Hepatocyte (in vitro differentiated cells): Measurements from ENCODE around the gene MCF2L2. TPM values are rescaled to one million over a fixed set of nuclear protein-coding genes. Genes with fewer than 3 reads are reported as not detected.

Experiments used
- DNase-seq: peaks from one replicate; pipeline ENCODE4 v3.0.0-alpha.2; 2016; ENCODE audit warnings: low spot score
- H2AFZ ChIP-seq: fragments of 200-600 bp; sonication (generic); 2 replicates; pipeline ENCODE4 v1.6.0; 2016; ENCODE audit warnings: antibody characterized with exemption, mild to moderate bottlenecking
- H3K27ac ChIP-seq: fragments of 200-600 bp; sonication (generic); 2 replicates; pipeline ENCODE4 v1.5.1; 2016; ENCODE audit warnings: mild to moderate bottlenecking
- H3K27me3 ChIP-seq: fragments of 200-600 bp; sonication (generic); 2 replicates; pipeline ENCODE4 v1.6.1; 2016
- H3K36me3 ChIP-seq: fragments of 200-600 bp; sonication (generic); replicated peaks from 2 replicates; pipeline ENCODE4 v1.5.1; 2016; ENCODE audit warnings: low read depth; ENCODE audit not compliant: insufficient read depth
- H3K4me1 ChIP-seq: fragments of 200-600 bp; sonication (generic); 2 replicates; pipeline ENCODE4 v1.5.1; 2016; ENCODE audit warnings: mild to moderate bottlenecking, moderate library complexity; ENCODE audit not compliant: insufficient read depth
- H3K4me2 ChIP-seq: fragments of 200-600 bp; sonication (generic); 2 replicates; pipeline ENCODE4 v1.6.0; 2016
- H3K4me3 ChIP-seq: fragments of 200-600 bp; sonication (generic); 2 replicates; pipeline ENCODE4 v1.5.1; 2016; ENCODE audit warnings: mild to moderate bottlenecking
- H3K79me2 ChIP-seq: fragments of 200-600 bp; sonication (generic); 2 replicates; pipeline ENCODE4 v1.6.0; 2017; ENCODE audit warnings: mild to moderate bottlenecking
- H3K9me2 ChIP-seq: fragments of 200-600 bp; sonication (generic); replicated peaks from 2 replicates; pipeline ENCODE4 v1.6.0; 2017; ENCODE audit warnings: mild to moderate bottlenecking; ENCODE audit not compliant: insufficient read depth
- H3K9me3 ChIP-seq: fragments of 200-600 bp; sonication (generic); 2 replicates; pipeline ENCODE4 v1.5.1; 2016; ENCODE audit warnings: low read depth, mild to moderate bottlenecking
- H4K20me1 ChIP-seq: fragments of 200-600 bp; sonication (generic); 2 replicates; pipeline ENCODE4 v1.6.0; 2016; ENCODE audit warnings: mild to moderate bottlenecking; ENCODE audit not compliant: insufficient read depth, poor library complexity, severe bottlenecking
- CTCF ChIP-seq: fragments of 200-600 bp; sonication (generic); IDR thresholded peaks from 2 replicates; pipeline ENCODE4 v1.5.1; 2016; ENCODE audit warnings: antibody characterized with exemption, mild to moderate bottlenecking; ENCODE audit not compliant: poor library complexity
- EZH2 ChIP-seq: fragments of 200-600 bp; sonication (generic); IDR thresholded peaks from 2 replicates; pipeline ENCODE4 v1.6.1; 2016; ENCODE audit warnings: antibody characterized with exemption, mild to moderate bottlenecking, borderline replicate concordance
- EZH2phosphoT487 ChIP-seq: fragments of 200-600 bp; sonication (generic); IDR thresholded peaks from one replicate; pipeline ENCODE4 v1.6.1; 2018; ENCODE audit warnings: antibody characterized with exemption, mild to moderate bottlenecking, low read depth, moderate library complexity; ENCODE audit not compliant: unreplicated experiment, severe bottlenecking
- whole genome bisulfite sequencing: methylation state at CpG from one replicate; pipeline ENCODE4 v1.1.6; 2016; ENCODE audit warnings: low lambda C conversion rate; ENCODE audit errors: missing lambda C conversion rate; 5-methylcytosine and 5-hydroxymethylcytosine counted together
- polyA plus RNA-seq: library from polyadenylated mRNA; unstranded; fragments of >200 nt; fragmentation: Nextera tagmentation; extraction: Ambion mirVana; gene quantifications from 2 replicates; pipeline ENCODE4 v1.2.1, GENCODE V29; 2016
- total RNA-seq: library from RNA; depleted of rRNA; stranded (reverse); fragments of >200 nt; gene quantifications from 2 replicates; pipeline ENCODE4 v1.2.3, GENCODE V29; 2014

Gene MCF2L2
- total and polyA plus RNA-seq, 2 experiments from 2014 or later: 0.17 to 0.63 TPM

GRCh38 chr3:183259621-183260020 lies 168.8 kb downstream of the MCF2L2 start:
- 82% methylated on average over 2 of the region's 2 CpGs for WGBS
- no peaks in the 10 kb centered on the region for H3K9me3 ChIP-seq
- no peak overlapping the region for H3K27ac ChIP-seq
- H2AFZ ChIP-seq: no peak overlapping the region
- H3K27me3 ChIP-seq: no peaks in the 10 kb centered on the region
- H3K9me2 ChIP-seq: no peaks in the 10 kb centered on the region
- H3K79me2 ChIP-seq: peaks cover 100% of the 10 kb centered on the region
- H3K4me1 ChIP-seq: peaks cover 43% of the 10 kb centered on the region
- H3K4me2 ChIP-seq: no peak overlapping the region
- H3K4me3 ChIP-seq: no peak overlapping the region
- TF ChIP-seq EZH2: no peak
- no peak for DNase-seq
- no peaks in the 10 kb centered on the region for H3K36me3 ChIP-seq
- H4K20me1 ChIP-seq: peaks cover 25% of the 10 kb centered on the region

GRCh38 chr3:183259087-183259486 lies 169.3 kb downstream of the MCF2L2 start:
- Histone ChIP-seq H3K4me1 (peaks cover 37% of the 10 kb centered on the region), H3K27me3 (no peaks in the 10 kb centered on the region), H2AFZ (no peak overlapping the region), H3K27ac (no peak overlapping the region), H3K9me3 (no peaks in the 10 kb centered on the region), H3K36me3 (no peaks in the 10 kb centered on the region), H3K4me2 (peak overlapping the region; percentile 21), H3K4me3 (no peak overlapping the region), H3K9me2 (no peaks in the 10 kb centered on the region), H4K20me1 (peaks cover 25% of the 10 kb centered on the region), H3K79me2 (peaks cover 100% of the 10 kb centered on the region)
- no peak for DNase-seq
- WGBS: 81% methylated on average over 3 of the region's 3 CpGs
- TF ChIP-seq EZH2phosphoT487: no peak
- no peak for TF ChIP-seq EZH2
- no peak for TF ChIP-seq CTCF

DNA sequence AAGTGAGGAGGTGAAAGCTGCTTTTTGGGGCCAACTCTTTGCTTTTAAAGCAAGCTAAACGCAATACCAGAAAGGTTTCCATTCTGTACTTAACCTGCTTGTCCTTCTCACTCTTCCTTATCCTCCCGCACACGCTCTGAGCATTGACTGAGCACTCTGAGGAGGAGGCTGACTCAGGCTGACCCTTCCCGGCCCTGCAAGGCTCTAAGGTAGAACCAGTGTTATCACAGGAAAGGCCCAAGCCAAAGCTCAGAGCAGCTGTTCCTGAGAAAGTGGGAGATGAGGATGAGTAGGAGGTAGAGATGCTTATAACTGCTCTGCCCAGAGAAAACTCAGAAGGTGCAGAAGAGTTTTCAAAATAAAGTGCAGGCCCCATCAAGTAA lies 173.1 kb downstream of the MCF2L2 start:
- TF ChIP-seq EZH2phosphoT487 (no peak), EZH2 (no peak), CTCF (no peak)
- Histone ChIP-seq H3K79me2 (peaks cover 79% of the 10 kb centered on the region), H3K4me2 (peak overlapping the region; percentile 80), H3K27ac (peak overlapping the region; percentile 99), H3K36me3 (no peaks in the 10 kb centered on the region), H3K9me3 (no peaks in the 10 kb centered on the region), H3K4me3 (peak overlapping the region; percentile 95), H3K9me2 (no peaks in the 10 kb centered on the region), H3K4me1 (peaks cover 12% of the 10 kb centered on the region), H2AFZ (no peak overlapping the region), H4K20me1 (peaks cover 18% of the 10 kb centered on the region), H3K27me3 (no peaks in the 10 kb centered on the region)
- 48% methylated on average over 4 of the region's 4 CpGs for WGBS
- peak; percentile 47 for DNase-seq

- no peaks in the 10 kb centered on the region for H3K36me3 ChIP-seq
- no peaks in the 10 kb centered on the region for H3K27me3 ChIP-seq
- H3K9me3 ChIP-seq: no peaks in the 10 kb centered on the region
- H2AFZ ChIP-seq: peak overlapping the region; percentile 85
- TF ChIP-seq EZH2phosphoT487 (no peak), CTCF (no peak), EZH2 (no peak)
- H3K79me2 ChIP-seq: peaks cover 72% of the 10 kb centered on the region
- H4K20me1 ChIP-seq: peaks cover 12% of the 10 kb centered on the region
- H3K4me3 ChIP-seq: peak overlapping the region; percentile 95
- peak overlapping the region; percentile 99 for H3K27ac ChIP-seq
- DNase-seq: peak; percentile 26
- H3K4me2 ChIP-seq: peak overlapping the region; percentile 80
- H3K9me2 ChIP-seq: no peaks in the 10 kb centered on the region
- peaks cover 10% of the 10 kb centered on the region for H3K4me1 ChIP-seq
- WGBS: 5% methylated on average over 35 of the region's 49 CpGs
These were observed 173.7 kb downstream of the MCF2L2 start for GRCh38 chr3:183254487-183255347.
